Measurements from ENCODE around the gene BCO2.

DNA sequence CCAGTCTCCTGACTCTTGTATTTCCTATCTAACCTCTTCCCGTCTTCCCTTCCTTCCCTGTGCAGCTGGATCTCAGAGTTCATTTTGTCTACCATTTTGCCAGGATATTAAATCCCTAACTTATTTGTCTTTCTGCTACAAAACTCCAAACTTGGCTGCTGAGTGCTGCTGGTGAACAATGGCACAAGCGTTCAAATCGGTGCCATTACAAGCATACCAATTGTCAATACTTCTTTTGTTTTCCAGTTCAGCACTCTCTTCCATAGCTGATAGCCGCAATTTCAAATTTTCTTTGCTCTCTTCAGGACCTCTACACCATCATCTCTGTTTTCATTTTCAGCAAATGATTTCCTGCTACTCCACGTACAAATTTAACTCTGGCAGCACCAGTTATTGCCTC, 24.8 kb upstream of the BCO2 start:
- TF ChIP-seq EZH2 (IDR thresholded peaks at IDR 0.05) (no peak), POLR2AphosphoS5 (IDR thresholded peaks at IDR 0.05; ENCODE audit: borderline replicate concordance, low read depth, low read length) (no peak)

Measured in SK-N-MC (cell line).